HepG2 (cell line): ENCODE data around the gene CREB1. TPM values are rescaled to one million over a fixed set of nuclear protein-coding genes. Genes with fewer than 3 reads are reported as not detected.

Source experiments
- ATAC-seq: fragments of 200-7000 bp; cut with Tn5 transposase; 3 replicates; pipeline ENCODE4 v1.9.1; 2020; ENCODE audit warnings: mild to moderate bottlenecking, moderate library complexity
- BruUV-seq: library from RNA; stranded (reverse); fragments of 400-500 nt; replicated peaks from 2 replicates; lab custom pipeline; 2021; lab: Mats Ljungman, UMichigan
- CTCF ChIA-PET: fragments of 300-600 bp; formaldehyde crosslinking; extraction: SDS; loops from one replicate; lab custom pipeline; 2021; ENCODE audit warnings: low total read pairs, inconsistent platforms, low intra/inter-chr PET ratio; lab: Yijun Ruan, JAX
- POLR2A ChIA-PET: fragments of 350-600 bp; sonication (Branson Sonifier 250); formaldehyde crosslinking; loops from one replicate; lab custom pipeline; 2020; ENCODE audit warnings: antibody characterized with exemption, inconsistent platforms; lab: Yijun Ruan, JAX
- DNase-seq: peaks from one replicate; pipeline ENCODE4 v3.0.0-alpha.2; 2015; ENCODE audit warnings: low spot score
- FAIRE-seq: peaks from 3 replicates; lab custom pipeline; 2011; peaks lifted over from hg19 to GRCh38; lab: Jason Lieb, UNC
- H2AFZ ChIP-seq: one replicate; pipeline ENCODE4 v1.6.1; 2011; ENCODE audit warnings: low read length, inconsistent platforms
- H3K27ac ChIP-seq: fragments of 300-600 bp; 3 replicates; pipeline ENCODE4 v1.8.0; 2011; ENCODE audit warnings: mixed run types, mild to moderate bottlenecking, mixed read lengths, low read length, inconsistent platforms; ENCODE audit not compliant: insufficient read depth; ENCODE audit errors: extremely low read length
- H3K27me3 ChIP-seq, 2 experiments: fragments of 200-600 bp in 1 of 2; 2 replicates in 1 of 2; 3 replicates in 1 of 2; pipeline versions ENCODE4 v1.6.0 to v1.8.0; 2011; ENCODE audit warnings: low read length in 2 of 2, mild to moderate bottlenecking in 2 of 2, moderate library complexity in 2 of 2, inconsistent platforms in 1 of 2; ENCODE audit not compliant: insufficient read depth in 2 of 2, control insufficient read depth in 1 of 2
- H3K36me3 ChIP-seq, 2 experiments: fragments of 200-600 bp in 1 of 2; replicated peaks in 1 of 2; 2 replicates in 1 of 2; 3 replicates in 1 of 2; pipeline versions ENCODE4 v1.5.1 to v1.8.0; 2011; ENCODE audit warnings: low read length in 2 of 2, inconsistent platforms in 1 of 2; ENCODE audit not compliant: insufficient read depth in 2 of 2, control insufficient read depth in 1 of 2
- H3K4me1 ChIP-seq: 2 replicates; pipeline ENCODE4 v1.5.1; 2012; ENCODE audit warnings: low read length, inconsistent platforms; ENCODE audit not compliant: insufficient read depth
- H3K4me2 ChIP-seq: 2 replicates; pipeline ENCODE4 v1.6.0; 2011; ENCODE audit warnings: low read depth, low read length, inconsistent platforms
- H3K4me3 ChIP-seq, 3 experiments: fragments of 200-600 bp in 1 of 3; sonication (generic), shearing (Covaris generic) in 1 of 3; replicated peaks in 1 of 3; 2 replicates each; pipeline ENCODE4 v1.5.1; 2011 to 2016; ENCODE audit warnings: low read length in 3 of 3, inconsistent platforms in 2 of 3, low read depth in 2 of 3, mild to moderate bottlenecking in 2 of 3, control low read depth in 1 of 3, mixed read lengths in 1 of 3; ENCODE audit not compliant: insufficient read depth in 1 of 3
- H3K79me2 ChIP-seq: one replicate; pipeline ENCODE4 v1.6.1; 2011; ENCODE audit warnings: low read length, inconsistent platforms; ENCODE audit not compliant: insufficient read depth
- H3K9ac ChIP-seq: 2 replicates; pipeline ENCODE4 v1.6.0; 2011; ENCODE audit warnings: mild to moderate bottlenecking, low read depth, low read length, inconsistent platforms; ENCODE audit not compliant: insufficient read depth
- H3K9me3 ChIP-seq: 2 replicates; pipeline ENCODE4 v1.5.1; 2012; ENCODE audit warnings: mild to moderate bottlenecking, low read length
- H4K20me1 ChIP-seq: 2 replicates; pipeline ENCODE4 v1.6.0; 2011; ENCODE audit warnings: inconsistent platforms, mild to moderate bottlenecking, low read length, moderate library complexity; ENCODE audit not compliant: insufficient read depth
- NFYC ChIP-seq: IDR thresholded peaks from 2 replicates; pipeline ENCODE4 v1.6.1; 2016; ENCODE audit warnings: missing genetic modification reagents, missing compliant biosample characterization
- NRL ChIP-seq: sonication (generic); formaldehyde crosslinking; IDR thresholded peaks from 2 replicates; pipeline ENCODE4 v1.5.0; 2020; ENCODE audit warnings: missing genetic modification reagents, mild to moderate bottlenecking, moderate library complexity, borderline replicate concordance
- ZNF17 ChIP-seq: sonication (generic); formaldehyde crosslinking; IDR thresholded peaks from 2 replicates; pipeline ENCODE4 v1.5.0; 2020; ENCODE audit warnings: mild to moderate bottlenecking, missing genetic modification reagents
- ZNF235 ChIP-seq: sonication (generic); formaldehyde crosslinking; IDR thresholded peaks from 2 replicates; pipeline ENCODE4 v1.8.1; 2023; ENCODE audit warnings: mild to moderate bottlenecking, missing genetic modification reagents, borderline replicate concordance
- ZNF382 ChIP-seq: sonication (generic); formaldehyde crosslinking; IDR thresholded peaks from 2 replicates; pipeline ENCODE4 v1.5.0; 2020; ENCODE audit warnings: missing genetic modification reagents, mild to moderate bottlenecking, borderline replicate concordance
- WGBS: methylation state at CpG from one replicate; pipeline ENCODE4 v1.1.6; 2017; ENCODE audit warnings: low lambda C conversion rate; 5-methylcytosine and 5-hydroxymethylcytosine counted together
- in situ Hi-C: cut with HindIII; loops from 2 replicates; pipeline ENCODE4 v1.10.0; 2017; ENCODE audit warnings: low pct_unique_long_range_greater_than_20kb; ENCODE audit not compliant: extremely low pct_ligation_motif_present
- intact Hi-C: fragments of 100-400 bp; cut with micrococcal nuclease; formaldehyde crosslinking; loops from one replicate; pipeline ENCODE4 v1.10.0; 2022; ENCODE audit not compliant: unreplicated experiment
- polyA plus RNA-seq, 8 experiments: library from polyadenylated mRNA; depleted of rRNA in 3 of 8; stranded (reverse) in 7 of 8; unstranded in 1 of 8; fragments of >200 nt; fragmentation: Illumina TruSeq in 4 of 8; extraction: Trizol in 4 of 8; gene quantifications; 2 replicates each; pipeline versions ENCODE4 v1.2.1 to v1.2.3, GENCODE V29; 2011 to 2016; ENCODE audit warnings: low read depth in 4 of 8, missing spikeins in 1 of 8, mixed read lengths in 1 of 8; ENCODE audit not compliant: insufficient read depth in 1 of 8
- total RNA-seq, 5 experiments: library from RNA; depleted of rRNA; stranded (reverse); fragments of >200 nt; fragmentation: Illumina TruSeq; extraction: Trizol; gene quantifications; 2 replicates each; pipeline ENCODE4 v1.2.3, GENCODE V29; 2016; ENCODE audit warnings: low read depth in 1 of 5
- TF ChIP-seq, protein P1 (sequence below): sonication (generic); formaldehyde crosslinking; IDR thresholded peaks from 2 replicates; pipeline ENCODE4 v1.5.1; 2020; ENCODE audit warnings: mild to moderate bottlenecking, missing genetic modification reagents
- TF ChIP-seq, protein P2 (sequence below): sonication (generic); formaldehyde crosslinking; IDR thresholded peaks from 2 replicates; pipeline ENCODE4 v1.4.0; 2020; ENCODE audit warnings: missing genetic modification reagents, borderline replicate concordance

Gene CREB1
- total and polyA plus RNA-seq, 2 of the 13 experiments (the other 11 are each of a cell fraction or from before 2014, with no cell fraction given): 51.8 to 51.9 TPM

DNA sequence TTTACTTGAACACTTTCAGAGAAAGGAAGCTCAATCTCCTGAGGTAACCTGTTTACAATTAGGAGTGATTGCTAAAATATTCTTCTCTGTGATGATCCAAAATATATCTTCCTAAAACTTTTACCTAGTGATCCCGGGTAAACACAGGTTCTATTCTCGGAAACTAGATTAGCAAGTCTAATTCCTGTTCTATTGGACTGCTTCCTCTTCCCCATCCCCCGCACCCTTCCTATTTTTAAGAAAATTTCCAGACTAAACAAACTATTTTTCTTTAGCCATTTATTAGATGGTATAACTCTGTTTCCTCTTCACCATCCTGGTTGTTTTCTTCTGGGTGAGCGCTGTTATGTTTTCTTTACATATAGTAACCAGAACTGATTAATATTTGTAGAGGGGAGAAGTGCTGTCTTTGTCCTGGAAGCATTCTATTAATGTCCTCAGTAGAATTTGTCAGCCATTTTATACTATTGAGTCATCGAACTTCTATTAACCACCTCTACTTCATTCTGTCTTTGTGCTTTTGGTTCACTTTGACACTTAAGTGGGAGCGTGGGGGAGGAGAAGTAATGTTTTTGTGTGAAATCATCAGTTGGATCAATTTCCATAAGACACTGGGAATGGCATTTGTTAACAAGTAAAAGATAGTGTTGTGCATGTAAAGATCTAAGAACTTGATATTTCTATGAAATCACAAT is 31.8 kb downstream of the CREB1 start:
- no peak overlapping the region for H3K9ac ChIP-seq
- no TSS peak for BruUV-seq
- no peak overlapping the region for H3K4me3 ChIP-seq
- no peak overlapping the region for H3K27ac ChIP-seq
- in situ Hi-C loops: no loop called here
- intact Hi-C loops: loop anchor here (1.0 kb wide), 1 partner anchor 25 kb away; no protein-coding TSS in a partner anchor
- H2AFZ ChIP-seq: no peak overlapping the region
- no peaks in the 10 kb centered on the region for H3K27me3 ChIP-seq
- H3K36me3 ChIP-seq: peaks cover 23 to 43% of the 10 kb centered on the region in 2 experiments
- ChIA-PET POLR2A (no interaction called here), CTCF (no interaction called here)
- H4K20me1 ChIP-seq: no peaks in the 10 kb centered on the region
- no peaks in the 10 kb centered on the region for H3K79me2 ChIP-seq
- peaks cover 4% of the 10 kb centered on the region for H3K4me1 ChIP-seq
- no peaks in the 10 kb centered on the region for H3K9me3 ChIP-seq
- FAIRE-seq (no peak), ATAC-seq (no peak), DNase-seq (no peak)
- whole genome bisulfite sequencing: 98% methylated on average over 6 of the region's 6 CpGs
- H3K4me2 ChIP-seq: no peak overlapping the region
- no peak for TF ChIP-seq NFYC (CRISPR knock-in tag)
- no peak for TF ChIP-seq NRL (CRISPR knock-in tag)

DNA sequence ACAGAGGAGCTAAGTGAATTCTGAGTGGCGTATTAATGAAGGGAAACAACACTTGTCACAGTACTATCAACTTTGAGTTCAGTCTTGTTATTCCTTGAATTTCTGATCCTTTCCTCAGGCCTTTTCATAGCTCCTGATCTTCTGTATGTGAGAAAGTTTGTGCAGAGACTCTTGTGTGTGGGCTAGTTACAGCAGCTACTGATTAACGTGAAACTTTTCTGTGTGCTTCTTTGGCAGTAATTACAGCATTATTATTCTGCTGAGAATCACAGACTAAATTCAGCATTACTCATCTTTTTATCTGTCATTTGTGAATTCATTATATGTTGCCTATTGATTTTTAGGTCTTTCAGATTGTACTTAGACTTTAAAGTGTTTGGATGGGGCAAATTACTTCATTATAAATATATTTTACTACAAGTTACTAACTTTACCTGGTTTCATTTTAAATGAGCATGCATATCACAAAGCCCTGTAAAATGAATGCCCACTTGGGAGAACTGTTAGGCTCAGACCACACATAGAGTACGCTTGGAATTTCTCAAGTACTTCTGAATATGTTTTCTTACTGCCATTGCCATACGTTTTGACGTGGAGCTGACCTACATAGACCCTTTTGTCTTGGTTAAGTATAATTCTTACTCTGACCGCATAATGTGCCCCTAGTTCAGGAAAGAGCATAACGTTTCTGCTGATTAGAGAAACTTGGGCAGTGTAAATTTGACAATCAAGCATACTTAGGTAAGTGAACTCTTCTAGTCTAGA is 36.2 kb downstream of the CREB1 start:
- peaks cover 19 to 53% of the 10 kb centered on the region in 2 experiments for H3K36me3 ChIP-seq

More for the DNA sequence above, 36.2 kb downstream of the CREB1 start:
- Histone ChIP-seq H3K9ac (no peak overlapping the region), H3K4me2 (no peak overlapping the region), H2AFZ (no peak overlapping the region), H3K4me1 (no peaks in the 10 kb centered on the region)
- intact Hi-C loops: no loop called here
- POLR2A ChIA-PET: no interaction called here
- WGBS: 98% methylated on average over 7 of the region's 7 CpGs
- FAIRE-seq: no peak
- no peak for ATAC-seq
- TF ChIP-seq ZNF382 (CRISPR knock-in tag) (no peak), ZNF235 (CRISPR knock-in tag) (no peak), ZNF17 (no peak)
- TF ChIP-seq, protein P1, sequence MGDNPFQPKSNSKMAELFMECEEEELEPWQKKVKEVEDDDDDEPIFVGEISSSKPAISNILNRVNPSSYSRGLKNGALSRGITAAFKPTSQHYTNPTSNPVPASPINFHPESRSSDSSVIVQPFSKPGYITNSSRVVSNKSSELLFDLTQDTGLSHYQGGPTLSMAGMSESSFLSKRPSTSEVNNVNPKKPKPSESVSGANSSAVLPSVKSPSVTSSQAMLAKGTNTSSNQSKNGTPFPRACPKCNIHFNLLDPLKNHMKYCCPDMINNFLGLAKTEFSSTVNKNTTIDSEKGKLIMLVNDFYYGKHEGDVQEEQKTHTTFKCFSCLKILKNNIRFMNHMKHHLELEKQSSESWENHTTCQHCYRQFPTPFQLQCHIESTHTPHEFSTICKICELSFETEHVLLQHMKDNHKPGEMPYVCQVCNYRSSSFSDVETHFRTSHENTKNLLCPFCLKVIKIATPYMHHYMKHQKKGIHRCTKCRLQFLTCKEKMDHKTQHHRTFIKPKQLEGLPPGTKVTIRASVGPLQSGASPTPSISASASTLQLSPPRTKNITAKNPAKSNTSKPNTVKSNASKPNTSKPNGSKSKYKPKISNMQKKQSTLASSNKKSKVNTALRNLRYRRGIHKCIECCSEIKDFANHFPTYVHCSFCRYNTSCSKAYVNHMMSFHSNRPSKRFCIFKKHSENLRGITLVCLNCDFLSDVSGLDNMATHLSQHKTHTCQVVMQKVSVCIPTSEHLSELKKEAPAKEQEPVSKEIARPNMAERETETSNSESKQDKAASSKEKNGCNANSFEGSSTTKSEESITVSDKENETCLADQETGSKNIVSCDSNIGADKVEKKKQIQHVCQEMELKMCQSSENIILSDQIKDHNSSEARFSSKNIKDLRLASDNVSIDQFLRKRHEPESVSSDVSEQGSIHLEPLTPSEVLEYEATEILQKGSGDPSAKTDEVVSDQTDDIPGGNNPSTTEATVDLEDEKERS (CRISPR knock-in tag): no peak
- TF ChIP-seq, protein P2, sequence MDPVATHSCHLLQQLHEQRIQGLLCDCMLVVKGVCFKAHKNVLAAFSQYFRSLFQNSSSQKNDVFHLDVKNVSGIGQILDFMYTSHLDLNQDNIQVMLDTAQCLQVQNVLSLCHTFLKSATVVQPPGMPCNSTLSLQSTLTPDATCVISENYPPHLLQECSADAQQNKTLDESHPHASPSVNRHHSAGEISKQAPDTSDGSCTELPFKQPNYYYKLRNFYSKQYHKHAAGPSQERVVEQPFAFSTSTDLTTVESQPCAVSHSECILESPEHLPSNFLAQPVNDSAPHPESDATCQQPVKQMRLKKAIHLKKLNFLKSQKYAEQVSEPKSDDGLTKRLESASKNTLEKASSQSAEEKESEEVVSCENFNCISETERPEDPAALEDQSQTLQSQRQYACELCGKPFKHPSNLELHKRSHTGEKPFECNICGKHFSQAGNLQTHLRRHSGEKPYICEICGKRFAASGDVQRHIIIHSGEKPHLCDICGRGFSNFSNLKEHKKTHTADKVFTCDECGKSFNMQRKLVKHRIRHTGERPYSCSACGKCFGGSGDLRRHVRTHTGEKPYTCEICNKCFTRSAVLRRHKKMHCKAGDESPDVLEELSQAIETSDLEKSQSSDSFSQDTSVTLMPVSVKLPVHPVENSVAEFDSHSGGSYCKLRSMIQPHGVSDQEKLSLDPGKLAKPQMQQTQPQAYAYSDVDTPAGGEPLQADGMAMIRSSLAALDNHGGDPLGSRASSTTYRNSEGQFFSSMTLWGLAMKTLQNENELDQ (CRISPR knock-in tag): no peak
- TF ChIP-seq, all 625 proteins: peak for 0
- no peaks in the 10 kb centered on the region for H3K79me2 ChIP-seq
- in situ Hi-C loops: no loop called here
- BruUV-seq: no TSS peak
- no peak for DNase-seq
- H4K20me1 ChIP-seq: no peaks in the 10 kb centered on the region
- no peak overlapping the region for H3K27ac ChIP-seq
- H3K27me3 ChIP-seq: no peaks in the 10 kb centered on the region
- no peak overlapping the region for H3K4me3 ChIP-seq
- H3K9me3 ChIP-seq: no peaks in the 10 kb centered on the region
- CTCF ChIA-PET: no interaction called here
